ENCODE data around the gene ITGB2. TPM values are rescaled to one million over a fixed set of nuclear protein-coding genes. Genes with fewer than 3 reads are reported as not detected.

Gene ITGB2
- total RNA-seq, 1 donor from 2014 or later, result 4.9 TPM

GRCh38 chr21:44943686-44944550, 23.2 kb upstream of the ITGB2 start:
- FAIRE-seq, result no peak
- DNase-seq (ENCODE audit: low spot score in 2 of 2), result no peak

DNA sequence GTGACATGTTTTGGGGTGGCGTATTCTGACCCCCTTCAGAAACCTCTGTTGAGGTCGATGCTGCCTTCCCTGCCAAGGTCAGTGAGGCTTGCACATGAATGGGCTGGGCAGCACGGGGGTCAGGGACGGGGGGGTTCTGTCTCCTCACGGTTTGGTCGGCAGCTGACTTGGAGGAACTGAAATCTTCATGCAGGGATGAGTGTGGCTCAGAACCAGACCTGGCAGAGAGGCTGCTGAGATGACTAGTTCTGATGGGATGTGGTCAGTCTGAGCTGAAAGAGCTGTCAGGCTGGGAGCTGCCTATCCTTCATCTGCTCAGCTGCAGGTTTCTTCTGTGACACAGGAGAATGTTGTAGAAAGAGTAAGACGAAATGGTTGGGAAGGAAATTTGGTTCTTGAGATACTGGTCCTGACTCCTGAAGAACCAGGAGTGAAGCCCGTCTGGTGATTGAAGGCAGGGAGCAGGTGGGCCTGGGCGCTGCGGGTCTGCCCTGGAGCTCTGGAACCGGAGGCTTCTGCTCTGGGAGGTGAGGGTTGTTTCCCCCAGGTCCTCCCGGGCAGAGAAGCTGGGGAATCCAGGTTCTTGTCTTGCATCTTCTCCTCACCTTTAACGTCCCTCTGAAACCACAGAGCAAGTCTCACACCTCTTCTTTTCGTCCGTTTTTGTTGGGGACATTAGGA, 22.4 kb upstream of the ITGB2 start:
- no peak for FAIRE-seq
- no peak for DNase-seq (ENCODE audit: low spot score in 2 of 2)

- no peak for DNase-seq (ENCODE audit: low spot score in 2 of 2)
- no peak for FAIRE-seq
Observed at GRCh38 chr21:44942566-44942965, 21.9 kb upstream of the ITGB2 start.

DNA sequence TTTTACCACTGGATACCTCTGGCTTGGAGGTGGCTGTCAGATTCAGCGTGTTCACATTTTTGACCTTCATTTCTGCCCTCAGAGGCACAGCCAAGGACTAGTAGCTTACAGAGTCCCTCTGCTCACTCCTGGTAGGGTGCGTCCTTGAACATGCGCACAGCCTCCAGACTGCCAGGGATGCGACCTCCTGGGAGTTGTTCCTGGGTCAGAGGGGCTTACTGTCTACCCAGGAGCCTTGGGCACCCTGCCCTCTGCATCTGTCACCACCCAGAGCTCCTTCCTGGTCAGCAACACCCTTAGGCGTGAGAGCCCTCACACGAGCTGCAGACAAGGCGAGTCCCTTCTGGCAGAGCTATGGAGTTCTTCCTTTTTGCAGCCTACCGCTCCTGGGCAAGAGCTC, 20.9 kb upstream of the ITGB2 start:
- no peak for FAIRE-seq
- DNase-seq (ENCODE audit: low spot score in 2 of 2), result no peak

DNA sequence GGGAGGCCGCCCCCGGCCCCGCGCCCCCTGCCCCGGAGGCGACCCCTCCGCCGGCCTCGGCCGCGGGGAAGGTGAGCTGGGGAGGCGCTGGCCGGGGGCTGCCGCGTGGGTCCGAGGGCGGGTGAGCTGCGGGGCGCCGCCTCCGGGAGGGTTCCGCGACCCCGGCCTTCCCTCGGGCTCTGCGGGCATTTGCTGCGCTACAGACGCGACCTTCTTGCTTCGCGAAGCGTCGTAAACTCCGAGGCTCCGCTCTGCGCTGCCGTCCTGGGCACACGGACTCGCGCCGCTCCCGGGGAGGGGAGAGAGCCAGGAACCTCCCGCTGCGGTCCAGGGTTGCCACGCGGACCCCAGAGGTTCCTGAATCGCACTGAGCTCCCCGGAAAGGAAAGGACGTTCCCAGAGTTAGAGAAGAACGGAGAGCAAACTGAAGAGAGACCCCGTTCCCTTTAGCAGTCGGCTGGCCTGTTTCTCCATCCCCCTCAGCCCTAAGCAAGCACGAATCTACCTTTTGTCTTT, 19.5 kb upstream of the ITGB2 start:
- no peak for FAIRE-seq

GRCh38 chr21:44939532-44940115, 18.9 kb upstream of the ITGB2 start, which contains the start of gene SLX9:
Gene SLX9, plus strand, starts transcription at chr21:44940029. Its CDS starts 29 bp downstream, at chr21:44940058.
- FAIRE-seq (no peak), DNase-seq (ENCODE audit: low spot score in 2 of 2) (peak; percentile 87 to 92)

More for the DNA sequence above, 19.5 kb upstream of the ITGB2 start:
- no peak for DNase-seq (ENCODE audit: low spot score in 2 of 2)

DNA sequence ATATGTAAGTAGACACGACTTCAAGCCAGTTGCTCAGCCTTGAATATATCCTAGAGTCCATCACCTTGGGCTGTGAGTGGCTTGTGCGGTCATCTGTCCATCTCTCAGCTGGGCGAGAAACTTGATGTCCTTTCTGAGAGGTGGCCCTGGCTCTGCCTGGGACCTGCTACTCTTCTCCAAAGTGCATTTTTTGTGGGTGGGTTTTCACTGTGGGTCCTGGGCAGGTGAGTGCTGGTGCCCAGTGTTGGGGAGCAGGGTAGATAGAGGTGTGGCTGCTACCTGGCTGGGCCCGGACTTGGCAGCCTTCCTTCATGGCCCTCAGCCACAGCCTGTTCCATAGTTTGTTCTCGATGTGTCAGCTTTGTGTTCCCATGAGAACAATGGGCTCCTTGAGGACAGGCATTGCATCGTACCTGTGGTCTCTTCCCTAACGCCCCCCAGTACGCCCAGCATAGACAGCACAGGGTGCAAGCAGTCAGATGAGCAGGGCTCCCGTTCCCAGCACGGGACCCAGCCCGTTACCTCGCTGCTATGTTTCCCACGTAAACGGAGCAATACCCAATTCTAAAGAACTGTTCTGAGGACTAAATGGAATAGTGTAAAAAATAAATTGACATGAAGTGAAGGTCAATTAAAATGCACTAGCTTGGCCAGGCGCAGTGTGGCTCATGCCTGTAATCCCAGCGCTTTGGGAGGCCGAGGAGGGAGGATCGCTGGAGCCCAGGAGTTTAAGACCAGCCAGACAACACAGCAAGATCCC, 18.3 kb upstream of the ITGB2 start:
- no peak for FAIRE-seq
- no peak for DNase-seq (ENCODE audit: low spot score in 2 of 2)

DNA sequence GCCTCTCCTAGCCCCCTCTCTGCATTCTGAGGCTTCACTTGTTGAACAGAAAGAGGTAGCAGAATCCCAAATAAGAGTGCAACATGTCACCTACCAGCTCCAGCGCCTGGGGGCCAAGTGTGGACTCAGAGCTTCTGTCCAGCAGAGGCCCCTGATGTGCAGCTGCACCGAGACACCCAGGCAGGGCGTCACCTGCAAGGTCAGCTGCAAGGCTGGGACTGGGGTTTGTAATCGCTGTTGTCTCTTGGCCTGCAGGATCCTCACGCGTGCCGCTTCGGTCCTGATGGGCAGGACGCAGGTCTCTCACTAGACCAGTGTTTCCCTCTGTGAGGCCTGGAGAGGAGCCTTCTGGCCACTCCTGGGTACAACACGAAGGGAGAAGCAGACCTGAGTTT, 14.8 kb upstream of the ITGB2 start:
- no peak for FAIRE-seq

GRCh38 chr21:44934797-44935532, 14.3 kb upstream of the ITGB2 start:
- DNase-seq (ENCODE audit: low spot score in 2 of 2), result no peak
- no peak for FAIRE-seq

More for the DNA sequence above, 14.8 kb upstream of the ITGB2 start:
- DNase-seq (ENCODE audit: low spot score in 2 of 2), result no peak

- FAIRE-seq (no peak), DNase-seq (ENCODE audit: low spot score in 2 of 2) (no peak)
Observed at GRCh38 chr21:44934276-44934675, 13.6 kb upstream of the ITGB2 start.

GRCh38 chr21:44933918-44934260, 13.2 kb upstream of the ITGB2 start:
- DNase-seq (ENCODE audit: low spot score in 2 of 2), result no peak
- no peak for FAIRE-seq

DNA sequence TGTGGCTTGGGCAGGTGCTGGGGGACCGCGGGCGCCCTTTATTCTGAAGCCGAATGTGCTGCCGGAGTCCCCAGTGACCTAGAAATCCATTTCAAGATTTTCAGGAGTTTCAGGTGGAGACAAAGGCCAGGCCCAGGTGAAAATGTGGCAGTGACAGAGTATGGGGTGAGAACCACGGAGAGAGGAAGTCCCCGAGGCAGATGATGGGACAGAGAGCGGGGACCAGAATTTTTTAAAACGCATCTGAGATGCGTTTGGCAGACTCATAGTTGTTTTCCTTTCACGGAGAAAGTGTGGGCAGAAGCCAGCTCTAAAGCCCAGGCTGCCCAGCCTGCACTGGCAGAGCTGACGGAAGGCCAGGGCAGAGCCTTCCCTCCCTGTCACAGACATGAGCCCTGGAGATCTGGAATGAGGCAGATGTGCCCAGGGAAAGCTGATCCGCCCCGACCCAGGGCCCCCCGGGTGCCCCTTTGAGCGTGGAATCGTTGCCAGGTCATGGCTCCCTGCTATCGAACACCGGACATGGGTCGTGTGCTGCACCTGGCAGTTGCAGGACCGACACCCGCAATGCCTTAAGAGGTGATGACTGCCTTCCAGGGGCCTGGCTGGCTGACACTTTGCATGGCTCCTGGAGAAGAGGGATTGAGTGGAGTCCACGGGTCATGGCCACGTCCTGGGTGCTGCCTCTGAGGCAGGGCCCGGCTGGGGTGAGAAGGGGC, 12.7 kb upstream of the ITGB2 start:
- DNase-seq (ENCODE audit: low spot score in 2 of 2), result no peak
- no peak for FAIRE-seq

DNA sequence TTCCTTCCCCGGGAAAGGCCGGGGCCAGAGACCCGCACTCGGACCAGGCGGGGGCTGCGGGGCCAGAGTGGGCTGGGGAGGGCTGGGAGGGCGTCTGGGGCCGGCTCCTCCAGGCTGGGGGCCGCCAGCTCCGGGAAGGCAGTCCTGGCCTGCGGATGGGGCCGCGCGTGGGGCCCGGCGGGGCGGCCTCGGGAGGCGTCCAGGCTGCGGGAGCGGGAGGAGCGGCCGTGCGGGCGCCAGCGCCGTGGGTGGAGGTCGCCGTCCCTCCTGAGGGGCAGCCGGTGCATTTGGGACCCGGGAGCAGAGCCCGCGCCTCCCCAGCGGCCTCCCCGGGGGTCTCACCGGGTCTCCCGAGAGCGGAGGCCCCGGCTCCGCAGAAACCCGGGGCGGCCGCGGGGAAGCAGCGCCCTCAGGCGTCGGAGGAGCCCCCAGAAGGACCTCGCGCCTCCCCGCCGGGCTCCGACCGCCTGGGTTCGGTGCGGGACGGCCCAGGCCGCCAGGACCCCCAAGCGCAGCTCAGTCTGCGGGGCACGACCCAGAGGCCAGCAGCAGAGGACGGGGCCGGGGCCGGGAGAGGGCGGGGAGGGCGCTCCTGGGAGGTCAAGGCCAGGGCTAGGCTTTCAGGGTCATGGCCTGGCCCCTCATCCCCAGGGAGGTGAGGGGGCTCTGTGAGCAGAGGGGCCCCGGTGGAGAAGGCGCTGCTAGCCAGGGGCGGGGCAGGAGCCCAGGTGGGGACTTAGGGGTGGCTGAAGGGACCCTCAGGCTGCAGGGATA, 11.9 kb upstream of the ITGB2 start:
- DNase-seq (ENCODE audit: low spot score in 2 of 2), result peak; percentile 69 to 73
- FAIRE-seq, result no peak

GRCh38 chr21:44931501-44932407, 11.1 kb upstream of the ITGB2 start:
- DNase-seq (ENCODE audit: low spot score in 2 of 2), result no peak
- FAIRE-seq, result no peak

GRCh38 chr21:44931137-44931500, 10.4 kb upstream of the ITGB2 start:
- DNase-seq (ENCODE audit: low spot score in 2 of 2) (no peak), FAIRE-seq (no peak)

GRCh38 chr21:44930543-44930981, 9.9 kb upstream of the ITGB2 start:
- no peak for FAIRE-seq
- DNase-seq (ENCODE audit: low spot score in 2 of 2), result no peak

DNA sequence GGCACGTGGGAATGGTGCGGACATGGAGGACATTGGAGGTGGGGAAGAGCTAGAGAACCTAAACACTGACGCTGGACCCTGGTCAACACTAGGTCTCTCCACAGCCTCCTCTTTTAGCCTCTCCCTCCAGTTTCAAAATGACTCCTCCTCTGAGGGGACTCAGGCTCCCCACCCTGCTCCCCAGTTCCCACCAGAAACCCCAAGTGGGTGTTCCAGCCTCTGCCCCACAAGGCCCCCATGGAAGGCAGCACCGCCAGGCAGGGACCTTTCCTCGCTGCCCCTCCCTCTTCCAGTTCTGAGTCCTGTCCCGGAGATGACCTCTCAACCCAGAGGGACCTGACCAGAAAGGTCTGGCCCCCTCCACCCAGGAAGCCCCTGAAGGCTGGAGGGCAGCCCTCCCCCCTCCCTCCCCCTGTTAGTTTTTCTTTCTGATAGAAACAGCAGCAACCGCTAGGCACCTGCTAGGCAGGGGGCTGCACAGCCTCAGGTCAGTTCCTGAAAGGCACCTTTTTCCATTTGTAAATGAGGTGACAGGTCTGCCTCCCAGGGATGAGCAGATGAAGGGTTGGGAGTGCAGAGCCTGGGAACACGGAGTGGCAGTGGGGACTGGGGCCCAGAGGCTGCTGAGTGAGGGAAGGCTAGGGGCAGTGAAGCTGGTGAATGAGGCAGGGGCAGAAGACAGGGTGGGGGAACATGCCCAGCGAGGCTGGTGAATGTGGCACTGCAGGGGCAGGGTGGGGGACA, 9.3 kb upstream of the ITGB2 start:
- no peak for DNase-seq (ENCODE audit: low spot score in 2 of 2)
- no peak for FAIRE-seq

Data from frontal cortex (tissue), 4 donors.